ENCODE measurements around the gene SLC35F3. TPM values are rescaled to one million over a fixed set of nuclear protein-coding genes. Genes with fewer than 3 reads are reported as not detected.

SLC35F3 gene
- total and polyA plus RNA-seq, 4 donors = 0.01 to 0.37 (median 0.08) TPM; not detected in 1

DNA sequence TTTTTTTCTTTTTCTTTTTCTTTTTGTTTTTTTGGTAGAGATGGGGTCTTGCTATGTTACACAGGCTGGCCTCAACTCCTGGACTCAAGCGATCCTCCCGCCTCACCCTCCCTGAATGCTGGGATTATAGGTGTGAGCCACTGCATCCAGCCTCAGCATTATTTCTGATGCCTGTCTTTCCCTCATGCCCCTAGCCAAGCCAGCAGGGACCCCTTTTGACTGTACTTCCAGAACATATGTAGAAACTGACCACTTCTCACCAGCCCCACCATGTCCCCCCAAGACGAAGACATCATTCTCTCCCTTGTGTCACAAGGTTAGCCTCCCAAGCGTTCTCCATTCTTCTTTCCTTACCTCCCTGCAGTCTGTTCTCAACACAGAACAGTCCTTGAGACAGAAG lies 360.8 kb downstream of the SLC35F3 start:
- no peak overlapping the region for H3K9ac ChIP-seq (ENCODE audit: low read depth in 1 of 2, low read length in 2 of 2)
- no peaks in the 10 kb centered on the region for H3K27me3 ChIP-seq (ENCODE audit: control insufficient read depth in 4 of 4, insufficient read depth in 4 of 4, low read length in 3 of 4)
- no peak for TF ChIP-seq RXRA (IDR thresholded peaks at IDR 0.05)
- TF ChIP-seq GABPA (IDR thresholded peaks at IDR 0.05 in 1 of 2, conservative IDR thresholded peaks at IDR 0.05 in 1 of 2) = no peak
- TF ChIP-seq RAD21 (IDR thresholded peaks at IDR 0.05) = no peak
- TF ChIP-seq JUND (IDR thresholded peaks at IDR 0.05) = no peak
- TF ChIP-seq, protein P1, sequence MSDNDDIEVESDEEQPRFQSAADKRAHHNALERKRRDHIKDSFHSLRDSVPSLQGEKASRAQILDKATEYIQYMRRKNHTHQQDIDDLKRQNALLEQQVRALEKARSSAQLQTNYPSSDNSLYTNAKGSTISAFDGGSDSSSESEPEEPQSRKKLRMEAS (IDR thresholded peaks at IDR 0.05) = no peak
- TF ChIP-seq SP1 (IDR thresholded peaks at IDR 0.05) = no peak
- no peak for TF ChIP-seq HNF4G (IDR thresholded peaks at IDR 0.05)
- TF ChIP-seq, protein P2, sequence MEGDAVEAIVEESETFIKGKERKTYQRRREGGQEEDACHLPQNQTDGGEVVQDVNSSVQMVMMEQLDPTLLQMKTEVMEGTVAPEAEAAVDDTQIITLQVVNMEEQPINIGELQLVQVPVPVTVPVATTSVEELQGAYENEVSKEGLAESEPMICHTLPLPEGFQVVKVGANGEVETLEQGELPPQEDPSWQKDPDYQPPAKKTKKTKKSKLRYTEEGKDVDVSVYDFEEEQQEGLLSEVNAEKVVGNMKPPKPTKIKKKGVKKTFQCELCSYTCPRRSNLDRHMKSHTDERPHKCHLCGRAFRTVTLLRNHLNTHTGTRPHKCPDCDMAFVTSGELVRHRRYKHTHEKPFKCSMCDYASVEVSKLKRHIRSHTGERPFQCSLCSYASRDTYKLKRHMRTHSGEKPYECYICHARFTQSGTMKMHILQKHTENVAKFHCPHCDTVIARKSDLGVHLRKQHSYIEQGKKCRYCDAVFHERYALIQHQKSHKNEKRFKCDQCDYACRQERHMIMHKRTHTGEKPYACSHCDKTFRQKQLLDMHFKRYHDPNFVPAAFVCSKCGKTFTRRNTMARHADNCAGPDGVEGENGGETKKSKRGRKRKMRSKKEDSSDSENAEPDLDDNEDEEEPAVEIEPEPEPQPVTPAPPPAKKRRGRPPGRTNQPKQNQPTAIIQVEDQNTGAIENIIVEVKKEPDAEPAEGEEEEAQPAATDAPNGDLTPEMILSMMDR (IDR thresholded peaks at IDR 0.05; ENCODE audit: low read depth, low read length, missing input control) = no peak
- TF ChIP-seq NR2F2 (IDR thresholded peaks at IDR 0.05) = no peak
- TF ChIP-seq, protein P3, sequence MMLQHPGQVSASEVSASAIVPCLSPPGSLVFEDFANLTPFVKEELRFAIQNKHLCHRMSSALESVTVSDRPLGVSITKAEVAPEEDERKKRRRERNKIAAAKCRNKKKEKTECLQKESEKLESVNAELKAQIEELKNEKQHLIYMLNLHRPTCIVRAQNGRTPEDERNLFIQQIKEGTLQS (IDR thresholded peaks at IDR 0.05) = no peak
- TF ChIP-seq, protein P4, sequence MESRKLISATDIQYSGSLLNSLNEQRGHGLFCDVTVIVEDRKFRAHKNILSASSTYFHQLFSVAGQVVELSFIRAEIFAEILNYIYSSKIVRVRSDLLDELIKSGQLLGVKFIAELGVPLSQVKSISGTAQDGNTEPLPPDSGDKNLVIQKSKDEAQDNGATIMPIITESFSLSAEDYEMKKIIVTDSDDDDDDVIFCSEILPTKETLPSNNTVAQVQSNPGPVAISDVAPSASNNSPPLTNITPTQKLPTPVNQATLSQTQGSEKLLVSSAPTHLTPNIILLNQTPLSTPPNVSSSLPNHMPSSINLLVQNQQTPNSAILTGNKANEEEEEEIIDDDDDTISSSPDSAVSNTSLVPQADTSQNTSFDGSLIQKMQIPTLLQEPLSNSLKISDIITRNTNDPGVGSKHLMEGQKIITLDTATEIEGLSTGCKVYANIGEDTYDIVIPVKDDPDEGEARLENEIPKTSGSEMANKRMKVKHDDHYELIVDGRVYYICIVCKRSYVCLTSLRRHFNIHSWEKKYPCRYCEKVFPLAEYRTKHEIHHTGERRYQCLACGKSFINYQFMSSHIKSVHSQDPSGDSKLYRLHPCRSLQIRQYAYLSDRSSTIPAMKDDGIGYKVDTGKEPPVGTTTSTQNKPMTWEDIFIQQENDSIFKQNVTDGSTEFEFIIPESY (IDR thresholded peaks at IDR 0.05) = no peak
- no peak for TF ChIP-seq YY1 (IDR thresholded peaks at IDR 0.05)
- no peak for TF ChIP-seq EGR1 (IDR thresholded peaks at IDR 0.05; ENCODE audit: low read depth in 2 of 2)
- TF ChIP-seq FOXA1 (IDR thresholded peaks at IDR 0.05) = no peak
- TF ChIP-seq FOXA2 (IDR thresholded peaks at IDR 0.05) = no peak
- TF ChIP-seq, protein P5, sequence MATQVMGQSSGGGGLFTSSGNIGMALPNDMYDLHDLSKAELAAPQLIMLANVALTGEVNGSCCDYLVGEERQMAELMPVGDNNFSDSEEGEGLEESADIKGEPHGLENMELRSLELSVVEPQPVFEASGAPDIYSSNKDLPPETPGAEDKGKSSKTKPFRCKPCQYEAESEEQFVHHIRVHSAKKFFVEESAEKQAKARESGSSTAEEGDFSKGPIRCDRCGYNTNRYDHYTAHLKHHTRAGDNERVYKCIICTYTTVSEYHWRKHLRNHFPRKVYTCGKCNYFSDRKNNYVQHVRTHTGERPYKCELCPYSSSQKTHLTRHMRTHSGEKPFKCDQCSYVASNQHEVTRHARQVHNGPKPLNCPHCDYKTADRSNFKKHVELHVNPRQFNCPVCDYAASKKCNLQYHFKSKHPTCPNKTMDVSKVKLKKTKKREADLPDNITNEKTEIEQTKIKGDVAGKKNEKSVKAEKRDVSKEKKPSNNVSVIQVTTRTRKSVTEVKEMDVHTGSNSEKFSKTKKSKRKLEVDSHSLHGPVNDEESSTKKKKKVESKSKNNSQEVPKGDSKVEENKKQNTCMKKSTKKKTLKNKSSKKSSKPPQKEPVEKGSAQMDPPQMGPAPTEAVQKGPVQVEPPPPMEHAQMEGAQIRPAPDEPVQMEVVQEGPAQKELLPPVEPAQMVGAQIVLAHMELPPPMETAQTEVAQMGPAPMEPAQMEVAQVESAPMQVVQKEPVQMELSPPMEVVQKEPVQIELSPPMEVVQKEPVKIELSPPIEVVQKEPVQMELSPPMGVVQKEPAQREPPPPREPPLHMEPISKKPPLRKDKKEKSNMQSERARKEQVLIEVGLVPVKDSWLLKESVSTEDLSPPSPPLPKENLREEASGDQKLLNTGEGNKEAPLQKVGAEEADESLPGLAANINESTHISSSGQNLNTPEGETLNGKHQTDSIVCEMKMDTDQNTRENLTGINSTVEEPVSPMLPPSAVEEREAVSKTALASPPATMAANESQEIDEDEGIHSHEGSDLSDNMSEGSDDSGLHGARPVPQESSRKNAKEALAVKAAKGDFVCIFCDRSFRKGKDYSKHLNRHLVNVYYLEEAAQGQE (IDR thresholded peaks at IDR 0.05) = no peak
- TF ChIP-seq HNF4A (conservative IDR thresholded peaks at IDR 0.05) = no peak
- TF ChIP-seq TAF1 (conservative IDR thresholded peaks at IDR 0.05) = no peak
- no peaks in the 10 kb centered on the region for H3K9me3 ChIP-seq (ENCODE audit: control insufficient read depth in 4 of 4, low read length in 3 of 4)
- no peak overlapping the region for H3K27ac ChIP-seq (ENCODE audit: low read depth in 1 of 2, low read length in 2 of 2)
- 94% methylated on average over 4 of the region's 4 CpGs for WGBS
- peaks cover 0 to 6% (median 0%) of the 10 kb centered on the region in 4 donors for H3K4me1 ChIP-seq (ENCODE audit: control insufficient read depth in 4 of 4, insufficient read depth in 4 of 4, low read length in 3 of 4)
- H3K36me3 ChIP-seq (ENCODE audit: control insufficient read depth in 4 of 4, insufficient read depth in 3 of 4, low read depth in 1 of 4, low read length in 3 of 4) = no peaks in the 10 kb centered on the region
- H3K4me3 ChIP-seq (ENCODE audit: low read depth in 1 of 3, low read length in 3 of 3) = no peak overlapping the region
- no peak for DNase-seq (ENCODE audit: low spot score)
